Stimulated activated CD4-positive, alpha-beta T cell treated with anti-CD3 and anti-CD28 coated beads, Interleukin-4, amount 100 ng/mL, for 48 hours (primary cell): Measurements from ENCODE around the gene ECM1.
A peak's percentile ranks its signal among the peaks of the same experiment; 100 is the strongest.

Experiments used
- DNase-seq, 2 donors: peaks; one replicate each; pipeline ENCODE4 v3.0.0-alpha.2; 2020; ENCODE audit warnings: low read depth in 2 of 2

ECM1 gene

DNA sequence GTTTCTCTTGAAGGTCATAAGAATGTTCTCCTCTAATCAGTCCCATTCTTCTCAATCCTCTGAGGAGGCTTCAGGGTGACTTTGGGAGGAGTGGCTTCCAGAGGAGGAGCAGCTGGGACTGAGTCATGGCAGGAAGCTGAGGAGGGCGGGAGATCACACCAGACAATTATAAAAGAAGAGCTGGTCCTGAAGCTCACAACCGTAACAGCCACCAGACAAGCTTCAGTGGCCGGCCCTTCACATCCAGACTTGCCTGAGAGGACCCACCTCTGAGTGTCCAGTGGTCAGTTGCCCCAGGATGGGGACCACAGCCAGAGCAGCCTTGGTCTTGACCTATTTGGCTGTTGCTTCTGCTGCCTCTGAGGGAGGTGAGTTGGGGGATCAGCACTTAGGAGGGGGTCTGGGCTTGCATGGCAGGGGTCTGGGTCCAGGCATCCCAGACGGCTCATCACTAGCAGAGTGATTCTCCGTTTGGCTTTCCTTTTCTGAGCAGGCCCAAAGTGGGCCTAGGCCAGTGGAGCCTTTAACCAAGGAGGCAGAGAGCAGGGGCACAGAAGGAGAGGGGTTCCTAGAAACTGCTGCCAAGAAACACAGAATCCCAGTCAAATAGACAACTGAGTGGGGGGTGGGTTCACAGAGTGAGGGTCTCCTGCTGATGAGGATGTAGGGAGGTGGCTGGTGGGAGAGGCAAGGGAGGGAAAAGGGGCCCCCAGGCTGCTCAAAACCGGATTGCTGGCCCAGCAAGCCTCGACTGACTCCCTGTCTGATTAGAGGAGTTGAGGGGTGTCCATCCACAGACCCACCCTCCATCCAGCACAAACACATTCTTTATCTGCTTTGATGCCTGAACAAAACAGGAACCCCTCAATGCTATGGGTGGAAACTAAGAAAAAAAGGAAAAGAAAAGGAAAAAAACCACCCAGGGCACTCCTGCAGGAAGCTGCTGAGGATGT, at the start of gene ECM1:
TSS of gene ECM1 (plus strand) at position 198 of the 953 bp plus-strand sequence. CDS start at position 299, 101 bp downstream.
- DNase-seq, result no peak

DNA sequence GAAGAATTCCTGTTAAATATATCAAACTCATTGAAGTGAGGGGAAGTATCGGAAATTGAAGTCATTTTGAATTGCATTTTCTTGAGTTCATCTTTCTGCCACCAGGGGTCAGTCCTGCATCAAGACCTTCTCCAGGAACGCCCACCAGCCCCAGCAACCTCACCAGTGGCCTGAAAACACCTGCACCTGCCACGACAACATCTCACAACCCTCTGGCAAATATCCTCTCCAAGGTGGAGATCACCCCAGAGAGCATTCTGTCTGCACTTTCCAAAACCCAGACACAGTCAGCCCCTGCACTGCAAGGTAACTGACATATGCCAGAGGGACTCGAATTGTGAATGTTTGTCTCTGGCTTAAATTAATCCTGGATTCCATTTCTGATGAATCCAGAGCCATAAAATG, 43.5 kb upstream of the ECM1 start:
- DNase-seq, result peak; percentile 60 to 66

DNA sequence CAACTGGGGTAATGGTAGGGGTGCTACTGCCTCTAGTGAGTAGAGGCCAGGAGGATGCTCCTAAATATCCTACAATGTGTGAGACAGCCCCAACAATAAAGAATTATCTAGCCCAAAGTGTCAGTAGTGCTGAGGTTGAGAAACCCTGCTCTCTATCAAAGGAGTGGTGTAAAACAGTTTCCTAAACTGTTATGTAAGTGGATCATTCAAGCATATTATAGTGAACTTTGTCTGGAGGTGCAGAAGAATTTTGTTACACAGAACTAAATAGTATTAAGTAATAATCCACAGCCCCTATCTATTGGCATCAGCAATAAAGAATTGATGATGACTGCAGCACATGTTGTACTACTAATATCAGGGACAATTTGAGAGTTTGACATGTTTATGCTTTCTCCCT, 40.9 kb upstream of the ECM1 start:
- DNase-seq, result no peak

DNA sequence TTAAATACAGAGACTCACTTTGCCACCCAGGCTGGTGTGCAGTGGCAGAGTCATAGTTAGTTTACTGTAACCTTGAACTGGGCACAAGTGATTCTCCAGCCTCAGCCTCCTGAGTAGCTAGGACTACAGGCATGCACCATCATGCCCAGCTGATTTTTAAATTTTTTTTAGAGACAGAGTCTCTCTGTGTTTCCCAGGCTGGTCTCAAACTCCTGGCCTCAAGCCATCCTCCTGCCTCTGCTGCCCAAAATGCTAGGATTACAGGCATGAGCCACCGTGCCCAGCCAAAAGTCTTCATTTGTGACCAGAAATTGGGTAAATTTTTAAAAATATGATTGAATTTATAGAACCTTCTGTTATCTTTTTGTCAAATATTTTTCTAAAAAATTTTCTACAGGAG, 38.6 kb upstream of the ECM1 start:
- DNase-seq, result no peak

DNA sequence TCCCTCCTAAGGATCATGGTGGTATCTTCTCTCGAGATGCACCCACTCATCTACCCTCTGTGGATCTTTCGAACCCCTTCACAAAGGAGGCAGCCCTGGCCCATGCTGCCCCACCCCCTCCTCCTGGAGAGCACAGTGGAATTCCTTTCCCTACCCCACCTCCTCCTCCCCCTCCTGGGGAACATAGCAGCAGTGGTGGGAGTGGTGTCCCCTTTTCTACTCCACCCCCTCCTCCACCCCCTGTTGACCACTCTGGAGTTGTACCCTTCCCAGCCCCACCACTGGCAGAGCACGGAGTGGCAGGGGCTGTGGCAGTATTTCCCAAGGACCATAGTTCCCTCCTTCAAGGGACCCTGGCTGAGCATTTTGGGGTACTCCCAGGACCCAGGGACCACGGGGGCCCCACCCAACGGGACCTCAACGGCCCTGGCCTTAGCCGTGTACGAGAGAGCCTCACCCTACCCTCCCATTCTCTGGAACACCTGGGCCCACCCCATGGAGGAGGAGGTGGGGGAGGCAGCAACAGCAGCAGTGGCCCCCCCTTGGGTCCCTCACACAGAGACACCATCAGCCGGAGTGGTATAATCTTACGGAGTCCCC, 35.2 kb upstream of the ECM1 start:
- DNase-seq, result no peak

DNA sequence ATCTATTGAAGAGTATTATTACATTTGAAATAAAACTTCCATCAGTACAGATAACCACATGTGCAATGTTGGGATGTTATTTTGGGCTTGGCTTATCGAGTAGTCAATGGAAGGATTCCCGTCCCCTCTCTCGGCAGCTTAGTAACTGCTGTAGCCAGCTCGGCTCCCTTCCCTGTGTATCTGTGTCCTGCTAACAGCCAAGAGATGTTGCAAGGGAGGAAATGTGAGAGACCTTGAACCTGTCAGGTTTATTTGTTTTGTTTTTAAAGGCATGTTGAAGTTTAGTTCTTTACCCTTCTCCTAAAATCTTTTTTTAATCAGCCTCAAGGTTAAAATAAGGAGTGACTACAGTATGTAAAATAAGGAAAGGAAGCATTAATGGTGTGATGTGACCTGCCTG, 34.2 kb upstream of the ECM1 start:
- no peak for DNase-seq

DNA sequence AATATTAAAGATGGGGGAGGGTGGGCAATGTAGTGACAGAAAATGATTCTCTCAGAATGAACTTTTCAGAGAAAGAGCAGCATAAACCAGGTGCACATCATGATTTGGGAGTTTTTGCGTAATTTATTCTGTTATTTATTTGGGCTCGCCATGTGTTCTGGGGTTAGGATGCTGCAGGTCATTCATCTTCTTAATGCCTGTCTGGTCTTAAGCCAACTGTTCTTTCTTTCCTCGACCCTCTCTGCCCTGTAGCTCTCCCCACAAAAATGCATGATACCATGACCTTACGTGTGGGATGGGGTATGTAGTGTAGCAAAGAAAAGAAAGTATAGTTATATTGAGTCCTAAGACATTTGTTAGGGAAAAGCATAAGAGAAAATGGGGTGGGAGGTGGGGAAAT, 33.0 kb upstream of the ECM1 start:
- no peak for DNase-seq

DNA sequence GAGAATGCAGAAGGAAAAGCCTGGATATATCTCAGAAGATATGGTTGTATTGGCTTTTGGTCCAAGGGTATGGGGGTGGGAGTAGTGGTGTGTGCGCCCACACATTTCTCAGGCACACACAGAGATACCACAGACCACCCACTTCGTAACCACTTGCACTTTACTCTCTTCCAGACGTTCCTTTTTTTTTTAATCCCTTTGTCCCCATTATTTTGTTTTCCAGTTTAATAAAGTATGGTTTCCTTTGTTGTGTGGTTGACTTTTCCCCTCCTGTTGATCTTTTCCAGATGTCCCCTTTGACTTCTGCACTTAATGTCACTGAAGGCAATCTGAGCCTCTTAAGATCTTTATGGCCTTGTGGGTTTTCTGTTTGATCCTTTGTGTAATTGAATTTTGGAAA, 31.2 kb upstream of the ECM1 start:
- DNase-seq, result no peak

DNA sequence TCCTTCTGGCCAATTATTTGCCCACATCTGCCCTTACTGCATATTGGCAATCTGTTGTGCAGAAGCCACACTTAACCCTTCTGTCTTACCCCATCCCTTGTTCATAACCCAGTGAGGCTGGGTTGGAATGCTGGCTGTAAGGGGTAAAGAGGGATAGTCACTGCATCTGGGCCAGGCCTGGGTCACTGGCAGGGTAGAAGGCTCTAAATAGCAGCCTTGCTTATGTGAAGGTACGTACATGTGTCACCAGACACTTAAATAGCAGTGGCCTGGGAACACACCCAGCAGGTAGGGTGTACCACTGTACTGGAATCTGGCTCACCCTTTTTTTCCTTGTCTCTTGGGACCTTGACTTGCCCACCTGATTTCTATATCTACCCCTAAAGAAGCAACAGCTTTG, 30.6 kb upstream of the ECM1 start:
- no peak for DNase-seq

DNA sequence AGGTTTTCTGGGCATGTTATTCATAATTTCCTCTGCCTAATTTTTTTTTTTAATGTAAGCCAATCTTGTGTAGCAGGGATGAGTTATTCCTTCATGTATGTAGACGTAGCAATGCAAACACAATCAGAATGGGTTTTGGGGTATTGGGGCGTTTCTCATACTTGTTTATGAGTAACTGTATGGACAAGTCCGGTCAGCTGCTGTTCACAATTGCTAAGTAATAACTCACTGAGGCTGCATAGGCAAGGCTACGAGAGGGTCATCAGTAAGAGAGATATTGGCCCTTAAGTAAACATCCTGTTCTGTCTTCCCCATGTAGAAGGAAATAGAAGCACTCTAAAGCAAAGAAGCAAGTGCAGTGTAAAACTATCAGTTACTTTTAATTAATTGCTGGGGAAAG, 30.2 kb upstream of the ECM1 start:
- DNase-seq, result no peak

DNA sequence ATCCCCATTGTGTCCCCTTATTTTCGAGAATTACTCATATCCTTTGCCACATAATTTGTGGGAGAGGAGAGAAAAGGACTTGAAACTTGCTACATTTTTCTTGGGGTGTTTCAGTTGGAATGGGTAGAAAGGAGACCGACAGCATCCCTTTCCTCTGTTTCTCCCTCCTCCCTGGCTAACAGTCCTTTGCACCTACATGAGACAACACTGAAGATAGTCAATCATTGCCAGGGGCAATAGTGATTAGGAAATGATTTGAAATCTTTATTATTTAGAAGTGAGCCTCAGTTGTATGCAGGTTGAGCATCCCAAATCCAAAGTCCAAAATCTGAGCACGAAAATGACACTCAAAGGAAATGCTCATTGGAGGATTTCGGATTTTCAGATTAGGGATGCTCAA, 28.5 kb upstream of the ECM1 start:
- DNase-seq, result no peak

DNA sequence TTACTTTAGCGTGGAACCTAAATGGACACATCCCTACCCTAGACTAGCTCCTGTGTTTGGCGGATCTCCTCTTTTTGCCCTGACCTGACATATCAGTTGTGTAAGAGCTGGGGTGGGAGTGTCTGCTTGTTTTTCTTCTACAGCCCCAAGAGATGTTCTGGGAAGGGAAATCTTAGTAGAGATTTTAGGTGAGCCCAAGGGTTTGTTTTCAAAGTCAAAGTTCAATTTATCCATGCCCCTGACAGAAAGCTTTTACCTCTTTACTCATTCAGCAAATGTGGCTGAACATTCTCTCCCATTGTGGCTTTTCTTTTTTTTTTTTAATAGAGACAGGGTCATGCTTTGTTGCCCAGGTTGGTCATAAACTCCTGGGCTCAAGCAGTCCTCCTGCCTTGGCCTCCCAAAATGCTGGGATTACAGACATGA, 28.0 kb upstream of the ECM1 start:
- no peak for DNase-seq

DNA sequence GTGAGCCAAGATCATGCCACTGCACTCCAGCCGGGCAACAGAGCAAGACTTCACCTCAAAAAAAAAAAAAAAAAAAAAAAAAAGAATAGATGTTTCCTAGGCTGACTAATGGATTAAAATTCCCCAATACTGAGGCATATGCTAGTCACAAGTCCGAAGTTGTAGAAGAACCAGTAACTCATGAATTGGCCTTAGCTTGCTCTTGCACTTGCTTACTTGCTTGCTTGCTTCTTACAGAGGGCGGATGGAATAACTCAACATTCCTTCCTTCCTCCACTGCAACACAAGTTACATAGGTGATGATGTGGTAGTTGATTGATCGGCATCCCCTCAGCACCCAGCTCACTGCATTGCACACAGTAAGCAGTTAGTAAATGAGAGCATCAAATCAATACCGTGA, 23.5 kb upstream of the ECM1 start:
- no peak for DNase-seq

DNA sequence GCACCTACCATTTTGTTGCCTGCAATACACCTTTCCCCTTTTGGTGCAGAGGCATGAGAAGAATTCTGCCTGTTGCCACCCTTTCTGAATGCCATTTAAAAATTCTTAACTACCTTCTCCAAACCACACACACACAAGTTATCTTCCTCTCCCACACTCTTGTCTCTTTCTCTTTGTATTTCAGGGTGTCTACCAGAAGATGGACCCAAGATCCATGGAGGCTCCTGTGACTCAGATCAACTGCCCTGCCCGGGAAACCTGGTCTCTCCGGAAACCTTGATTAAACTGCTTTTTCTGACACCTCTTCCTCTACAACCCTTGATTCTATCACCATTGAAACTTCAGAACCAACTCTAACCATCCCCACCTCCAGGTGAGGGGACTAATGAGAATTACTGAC, 23.0 kb upstream of the ECM1 start:
- DNase-seq, result no peak

DNA sequence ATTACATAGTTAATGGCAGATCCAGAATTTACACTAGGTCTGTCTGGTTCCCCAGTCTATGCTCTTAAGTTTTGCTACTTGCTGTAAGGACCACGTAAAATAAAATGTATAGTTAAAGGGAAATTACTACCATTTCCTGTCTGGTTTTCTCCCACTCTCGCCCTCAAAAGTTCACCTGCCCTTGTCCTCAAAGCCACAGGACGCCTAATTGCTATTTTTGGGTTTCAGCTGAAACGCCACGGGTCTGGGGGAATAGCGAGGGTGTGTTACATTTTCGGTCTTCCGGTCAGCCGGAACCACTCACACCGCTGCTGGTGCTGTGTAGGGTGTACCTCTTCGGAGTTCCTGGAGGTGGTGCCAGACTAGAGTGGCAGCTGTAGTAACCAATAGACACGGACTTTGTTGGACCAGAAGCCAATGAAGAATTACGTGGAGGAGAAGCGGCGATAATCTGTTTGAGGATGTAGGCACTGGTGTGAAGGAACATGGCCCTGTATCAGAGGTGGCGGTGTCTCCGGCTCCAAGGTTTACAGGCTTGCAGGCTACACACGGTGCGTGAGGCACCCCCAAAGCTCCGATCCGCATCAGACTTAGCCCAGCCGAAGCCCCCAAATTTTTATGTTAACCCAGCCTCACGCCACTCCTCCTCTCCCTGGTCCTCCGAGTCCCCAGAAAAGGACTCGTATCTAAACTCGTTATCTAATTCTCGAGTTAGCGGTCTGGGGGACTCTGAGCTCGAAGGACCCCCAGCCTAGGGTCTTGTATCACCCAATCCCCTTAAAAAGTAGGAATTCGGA, 20.7 kb upstream of the ECM1 start, which contains the start of gene TARS2:
TSS of gene TARS2 (plus strand) at position 454 of the 797 bp plus-strand sequence. CDS start at position 486, 32 bp downstream.
- DNase-seq, result peak; percentile 90 to 95

DNA sequence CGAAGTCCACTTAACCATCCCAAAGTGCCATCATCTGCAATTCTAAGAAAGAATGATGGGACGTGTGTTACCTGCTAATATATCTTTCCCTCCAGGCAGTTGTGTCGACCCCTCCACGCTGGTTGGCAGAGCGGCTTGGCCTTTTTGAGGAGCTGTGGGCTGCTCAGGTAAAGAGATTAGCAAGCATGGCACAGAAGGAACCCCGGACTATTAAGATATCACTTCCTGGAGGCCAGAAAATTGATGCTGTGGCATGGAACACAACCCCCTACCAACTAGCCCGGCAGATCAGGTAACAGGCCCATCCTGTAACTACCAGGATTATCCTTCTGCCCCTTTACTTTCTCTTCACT, 20.2 kb upstream of the ECM1 start:
- no peak for DNase-seq

DNA sequence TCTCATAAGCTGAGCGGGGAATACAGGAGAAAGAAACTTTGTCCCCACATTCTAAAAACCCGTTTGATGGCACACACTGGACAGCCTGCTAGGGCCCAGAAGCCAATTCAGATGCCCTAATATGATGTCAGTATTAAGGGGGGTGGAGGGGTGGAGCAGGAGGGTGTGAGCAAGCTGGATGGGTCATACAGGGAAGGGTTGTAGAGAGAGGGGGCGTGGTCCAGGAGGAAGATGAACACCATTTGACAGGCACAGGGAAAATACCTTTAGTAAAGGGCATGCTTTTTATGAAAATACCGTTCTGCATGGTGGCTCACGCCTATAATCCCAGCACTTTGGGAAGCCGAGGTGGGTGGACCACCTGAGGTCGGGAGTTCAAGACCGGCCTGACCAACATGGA, 14.7 kb upstream of the ECM1 start:
- no peak for DNase-seq

DNA sequence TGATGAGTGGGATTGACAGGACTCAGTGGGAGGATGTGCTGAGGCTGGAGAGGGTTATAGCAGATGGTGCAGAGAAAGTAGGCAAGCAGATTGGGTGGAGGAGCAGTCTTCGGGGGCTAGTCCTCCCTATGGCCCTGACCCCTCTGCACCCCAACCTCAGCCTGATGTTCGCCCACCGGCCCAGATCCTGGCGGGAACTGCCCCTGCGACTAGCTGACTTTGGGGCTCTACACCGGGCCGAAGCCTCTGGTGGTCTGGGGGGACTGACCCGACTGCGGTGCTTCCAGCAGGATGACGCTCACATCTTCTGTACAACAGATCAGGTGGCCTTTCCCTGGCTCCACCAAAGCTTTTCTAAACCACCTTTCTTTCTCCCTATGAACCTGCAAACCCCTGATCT, 9.6 kb upstream of the ECM1 start:
- DNase-seq, result no peak

DNA sequence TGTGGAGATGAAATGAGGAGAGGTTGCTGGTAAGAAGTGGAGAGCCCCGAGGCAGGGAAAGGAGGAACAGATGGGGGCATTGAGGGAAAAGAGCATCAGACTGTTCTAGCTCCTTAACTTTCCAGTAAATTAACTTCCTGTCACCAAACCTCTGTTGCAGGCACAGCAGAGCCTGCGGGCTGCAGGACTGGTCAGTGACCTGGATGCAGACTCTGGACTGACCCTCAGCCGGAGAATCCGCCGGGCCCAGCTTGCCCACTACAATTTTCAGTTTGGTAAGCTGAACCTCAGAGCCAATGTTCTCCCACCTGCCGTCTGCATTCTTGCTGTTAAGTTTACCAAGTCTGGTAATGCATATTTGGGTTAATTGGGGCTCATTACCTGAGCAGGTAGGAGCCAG, 2.5 kb upstream of the ECM1 start:
- DNase-seq, result no peak

DNA sequence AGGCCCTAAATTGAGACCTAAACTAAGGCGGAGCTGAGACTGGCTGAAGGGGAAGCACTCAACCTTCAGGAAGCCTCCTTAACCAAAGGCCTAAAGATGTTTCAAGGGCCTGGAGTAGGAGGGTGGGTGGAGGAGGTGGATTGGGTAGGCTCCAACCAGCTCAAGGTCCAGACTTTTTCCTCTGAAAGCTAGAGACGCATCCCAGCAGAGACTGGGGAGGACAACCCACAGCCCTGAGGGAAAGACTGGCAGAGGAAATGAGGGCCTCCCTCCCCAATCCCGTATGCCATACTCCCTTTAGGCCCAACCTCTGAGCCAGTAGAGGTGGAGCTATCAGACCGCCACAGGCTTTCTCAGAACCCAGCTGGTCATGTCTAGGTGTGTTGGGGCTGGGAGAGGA, 1.1 kb downstream of the ECM1 start:
- DNase-seq, result no peak

DNA sequence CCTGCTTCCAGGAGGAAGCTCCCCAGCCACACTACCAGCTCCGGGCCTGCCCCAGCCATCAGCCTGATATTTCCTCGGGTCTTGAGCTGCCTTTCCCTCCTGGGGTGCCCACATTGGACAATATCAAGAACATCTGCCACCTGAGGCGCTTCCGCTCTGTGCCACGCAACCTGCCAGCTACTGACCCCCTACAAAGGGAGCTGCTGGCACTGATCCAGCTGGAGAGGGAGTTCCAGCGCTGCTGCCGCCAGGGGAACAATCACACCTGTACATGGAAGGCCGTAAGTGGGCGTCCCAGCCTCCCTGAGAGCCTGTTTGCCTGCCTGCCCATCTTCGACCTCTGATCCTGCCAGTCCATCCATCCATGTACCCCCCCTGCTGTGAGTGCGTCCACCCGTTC, 3.6 kb downstream of the ECM1 start:
- DNase-seq, result no peak

DNA sequence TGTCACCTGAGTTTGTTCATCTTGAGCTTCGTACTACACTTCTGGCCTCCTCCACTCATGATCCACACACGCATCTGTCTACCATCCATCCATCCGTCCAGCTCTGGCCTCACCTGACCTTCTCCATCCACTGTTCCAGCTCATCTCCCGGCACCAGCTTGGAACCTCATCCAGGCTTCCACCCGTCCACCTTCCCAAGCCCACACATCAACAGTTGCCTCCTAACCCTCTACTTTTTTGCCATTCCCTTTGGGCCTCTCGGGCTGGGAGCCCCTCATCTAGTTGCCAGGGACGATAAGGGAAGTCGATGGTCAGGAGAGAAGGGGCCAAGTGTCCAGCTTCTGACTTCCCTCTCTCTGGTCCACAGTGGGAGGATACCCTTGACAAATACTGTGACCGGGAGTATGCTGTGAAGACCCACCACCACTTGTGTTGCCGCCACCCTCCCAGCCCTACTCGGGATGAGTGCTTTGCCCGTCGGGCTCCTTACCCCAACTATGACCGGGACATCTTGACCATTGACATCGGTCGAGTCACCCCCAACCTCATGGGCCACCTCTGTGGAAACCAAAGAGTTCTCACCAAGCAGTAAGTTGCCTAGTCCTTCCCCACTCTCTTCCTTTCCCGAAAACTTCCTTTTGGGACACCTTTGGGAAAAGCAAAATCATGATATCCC, 4.2 kb downstream of the ECM1 start:
- no peak for DNase-seq
